ENCODE measurements around the gene SLC1A7. TPM values are rescaled to one million over a fixed set of nuclear protein-coding genes. Genes with fewer than 3 reads are reported as not detected.

SLC1A7 gene
- total RNA-seq, 1 donor from 2014 or later = not detected

DNA sequence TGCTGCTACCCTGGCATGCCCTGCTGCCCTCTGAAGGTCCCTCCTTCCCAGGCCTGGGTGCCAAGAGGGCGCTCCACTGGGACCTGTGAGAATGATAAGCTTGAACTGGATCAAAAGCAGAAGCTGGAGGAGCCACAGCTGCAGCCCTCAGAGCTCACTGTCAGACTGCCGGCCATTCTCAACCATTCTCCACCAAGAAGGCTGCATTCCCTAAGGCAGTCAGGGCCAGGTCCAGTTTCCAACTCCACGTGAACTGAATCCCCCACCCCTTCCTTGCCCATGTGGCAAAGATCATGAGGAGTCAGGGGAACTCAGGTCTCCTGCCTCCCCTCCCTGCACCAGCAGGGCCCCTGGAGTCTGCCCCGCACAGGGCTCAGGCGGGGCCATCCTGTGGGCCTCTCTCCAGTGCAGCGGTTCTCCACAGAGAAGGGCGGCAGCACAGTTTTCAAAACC, 19.5 kb downstream of the SLC1A7 start:
- TF ChIP-seq POLR2AphosphoS5 (IDR thresholded peaks at IDR 0.05; ENCODE audit: insufficient read depth in 1 of 2, low read depth in 1 of 2) (no peak), POLR2A (IDR thresholded peaks at IDR 0.05) (no peak)
- TF ChIP-seq, protein P1, sequence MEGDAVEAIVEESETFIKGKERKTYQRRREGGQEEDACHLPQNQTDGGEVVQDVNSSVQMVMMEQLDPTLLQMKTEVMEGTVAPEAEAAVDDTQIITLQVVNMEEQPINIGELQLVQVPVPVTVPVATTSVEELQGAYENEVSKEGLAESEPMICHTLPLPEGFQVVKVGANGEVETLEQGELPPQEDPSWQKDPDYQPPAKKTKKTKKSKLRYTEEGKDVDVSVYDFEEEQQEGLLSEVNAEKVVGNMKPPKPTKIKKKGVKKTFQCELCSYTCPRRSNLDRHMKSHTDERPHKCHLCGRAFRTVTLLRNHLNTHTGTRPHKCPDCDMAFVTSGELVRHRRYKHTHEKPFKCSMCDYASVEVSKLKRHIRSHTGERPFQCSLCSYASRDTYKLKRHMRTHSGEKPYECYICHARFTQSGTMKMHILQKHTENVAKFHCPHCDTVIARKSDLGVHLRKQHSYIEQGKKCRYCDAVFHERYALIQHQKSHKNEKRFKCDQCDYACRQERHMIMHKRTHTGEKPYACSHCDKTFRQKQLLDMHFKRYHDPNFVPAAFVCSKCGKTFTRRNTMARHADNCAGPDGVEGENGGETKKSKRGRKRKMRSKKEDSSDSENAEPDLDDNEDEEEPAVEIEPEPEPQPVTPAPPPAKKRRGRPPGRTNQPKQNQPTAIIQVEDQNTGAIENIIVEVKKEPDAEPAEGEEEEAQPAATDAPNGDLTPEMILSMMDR (IDR thresholded peaks at IDR 0.05) = no peak
- peaks cover 43% of the 10 kb centered on the region for H3K4me1 ChIP-seq
- intact Hi-C loops (cut with DNase I) = no loop called here
- H3K4me3 ChIP-seq = no peak overlapping the region
- no peaks in the 10 kb centered on the region for H3K36me3 ChIP-seq
- H3K27ac ChIP-seq = peak overlapping the region; percentile 93
- H3K27me3 ChIP-seq = no peaks in the 10 kb centered on the region
- H3K9me3 ChIP-seq = no peaks in the 10 kb centered on the region
- no peak for DNase-seq (ENCODE audit: extremely low spot score in 2 of 2)

DNA sequence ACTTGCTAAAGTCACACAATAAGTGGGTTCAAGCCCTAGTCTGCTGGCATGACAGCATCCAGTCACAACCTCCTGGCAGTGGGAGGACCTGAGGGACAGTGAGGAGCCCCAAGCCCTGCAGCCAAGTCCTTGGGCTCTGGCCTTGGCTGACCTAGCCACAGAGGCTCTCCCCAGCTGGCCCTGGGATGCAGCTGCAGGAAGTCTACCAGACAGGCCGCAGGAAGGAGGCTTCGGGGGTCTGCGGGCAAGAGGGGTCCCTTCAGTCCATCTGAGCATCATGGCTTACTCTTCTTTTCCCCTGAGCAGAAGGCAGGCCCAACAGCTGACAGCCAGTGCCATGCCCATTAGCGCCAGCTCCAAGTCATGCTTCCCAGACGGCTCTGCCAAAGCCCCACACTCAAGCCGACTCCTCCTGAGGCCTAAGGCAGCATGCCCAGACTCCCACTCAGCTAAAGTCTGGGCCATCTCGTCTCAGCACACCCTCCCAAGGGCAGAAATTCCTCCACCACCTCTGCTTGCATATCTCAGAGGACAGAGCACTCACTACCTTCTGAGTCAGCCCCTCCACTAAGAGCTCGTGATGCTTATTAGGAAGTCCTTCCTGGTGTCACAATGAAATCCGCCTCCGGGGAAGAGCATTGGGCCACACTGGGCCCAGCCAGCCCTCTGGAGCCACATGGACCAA, 20.1 kb downstream of the SLC1A7 start:
- TF ChIP-seq POLR2AphosphoS5 (IDR thresholded peaks at IDR 0.05; ENCODE audit: insufficient read depth in 1 of 2, low read depth in 1 of 2) = no peak
- TF ChIP-seq POLR2A (IDR thresholded peaks at IDR 0.05) = no peak
- TF ChIP-seq, protein P1 (IDR thresholded peaks at IDR 0.05) = no peak
- H3K27ac ChIP-seq = peak overlapping the region; percentile 93
- no peak overlapping the region for H3K4me3 ChIP-seq
- intact Hi-C loops (cut with DNase I) = no loop called here
- no peaks in the 10 kb centered on the region for H3K27me3 ChIP-seq
- no peaks in the 10 kb centered on the region for H3K9me3 ChIP-seq
- H3K4me1 ChIP-seq = peaks cover 43% of the 10 kb centered on the region
- DNase-seq (ENCODE audit: extremely low spot score in 2 of 2) = no peak
- H3K36me3 ChIP-seq = no peaks in the 10 kb centered on the region

DNA sequence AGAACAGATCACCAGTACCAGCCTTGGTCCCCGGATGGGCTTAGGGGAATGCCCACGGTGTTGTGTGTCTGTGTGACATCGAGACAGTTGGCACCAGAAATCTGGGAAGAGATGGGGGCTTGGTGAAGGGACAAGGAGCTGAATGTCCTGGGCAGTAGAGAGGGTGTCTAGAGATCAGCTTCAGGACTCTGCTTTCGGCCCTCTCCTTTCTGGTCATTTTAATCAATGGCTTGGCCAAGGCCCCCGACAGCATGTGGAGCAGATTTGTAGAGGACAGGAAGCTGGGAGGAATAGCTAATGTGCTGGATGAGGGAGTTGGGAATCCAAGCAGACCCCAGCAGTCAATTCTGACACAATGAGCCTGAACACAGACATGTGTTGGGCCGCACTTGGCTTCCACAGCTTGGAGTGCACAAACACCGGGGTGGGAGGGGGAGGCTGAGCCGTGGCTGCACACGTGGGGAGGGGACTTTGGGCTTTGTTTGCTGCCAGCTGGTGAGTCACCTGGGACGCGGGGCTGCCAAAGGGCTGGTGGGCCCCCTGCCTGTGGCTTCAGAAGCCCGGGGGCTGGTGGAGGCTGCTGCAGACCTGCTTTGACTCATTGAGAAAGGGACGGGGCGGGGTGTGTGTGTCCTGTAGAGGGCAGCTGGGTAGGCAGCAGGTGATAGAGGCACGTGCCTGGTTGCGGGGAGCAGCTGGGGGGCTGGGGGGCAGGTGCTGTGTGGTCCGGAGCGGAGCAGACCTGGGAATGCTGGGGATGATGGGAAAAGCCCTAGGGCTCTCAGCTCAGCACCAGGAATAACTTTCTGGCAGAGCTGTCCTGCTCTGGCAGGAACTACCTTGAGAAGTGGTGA, 20.9 kb downstream of the SLC1A7 start:
- no peak for DNase-seq (ENCODE audit: extremely low spot score in 2 of 2)

DNA sequence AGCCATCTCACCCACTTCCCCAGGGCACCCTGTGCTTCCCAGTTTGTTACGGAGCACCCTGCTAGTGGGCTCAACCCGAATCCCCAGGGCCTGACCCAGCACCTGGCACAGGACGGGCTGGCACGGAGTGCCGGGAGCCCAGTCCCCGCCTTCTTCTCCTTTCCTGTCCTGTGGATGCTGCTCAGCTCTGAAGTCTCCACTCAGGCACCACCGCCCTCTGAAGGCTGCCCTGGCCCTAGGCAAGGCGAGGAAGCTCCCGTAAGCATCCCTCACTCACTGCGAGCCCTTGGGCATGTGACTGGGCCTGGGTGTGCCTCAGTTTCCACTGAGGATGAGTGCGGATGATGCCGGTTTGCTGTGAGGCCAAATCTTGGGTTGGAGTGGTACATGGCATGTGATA, 21.8 kb downstream of the SLC1A7 start:
- Histone ChIP-seq H3K4me1 (peaks cover 37% of the 10 kb centered on the region), H3K9me3 (no peaks in the 10 kb centered on the region), H3K27ac (peak overlapping the region; percentile 93), H3K36me3 (no peaks in the 10 kb centered on the region), H3K4me3 (no peak overlapping the region), H3K27me3 (no peaks in the 10 kb centered on the region)
- DNase-seq (ENCODE audit: extremely low spot score in 2 of 2) = no peak
- intact Hi-C loops (cut with DNase I) = no loop called here
- TF ChIP-seq POLR2AphosphoS5 (IDR thresholded peaks at IDR 0.05; ENCODE audit: insufficient read depth in 1 of 2, low read depth in 1 of 2) (no peak), POLR2A (IDR thresholded peaks at IDR 0.05) (no peak)
- TF ChIP-seq, protein P1 (IDR thresholded peaks at IDR 0.05) = no peak

More for the DNA sequence above, 20.9 kb downstream of the SLC1A7 start:
- no peaks in the 10 kb centered on the region for H3K36me3 ChIP-seq
- H3K9me3 ChIP-seq = no peaks in the 10 kb centered on the region
- TF ChIP-seq, protein P1 (IDR thresholded peaks at IDR 0.05) = no peak
- TF ChIP-seq POLR2A (IDR thresholded peaks at IDR 0.05) (no peak), POLR2AphosphoS5 (IDR thresholded peaks at IDR 0.05; ENCODE audit: insufficient read depth in 1 of 2, low read depth in 1 of 2) (no peak)
- intact Hi-C loops (cut with DNase I) = no loop called here
- H3K4me1 ChIP-seq = peaks cover 43% of the 10 kb centered on the region
- no peaks in the 10 kb centered on the region for H3K27me3 ChIP-seq
- H3K27ac ChIP-seq = peak overlapping the region; percentile 93
- H3K4me3 ChIP-seq = no peak overlapping the region
